GM23338 (cell line): ENCODE results near the gene FBXL17. TPM values are rescaled to one million over a fixed set of nuclear protein-coding genes. Genes with fewer than 3 reads are reported as not detected.

Source experiments
- ATAC-seq: fragments of 200-7000 bp; cut with Tn5 transposase; 3 replicates; pipeline ENCODE4 v1.9.1; 2020
- DNase-seq: peaks from one replicate; pipeline ENCODE4 v3.0.0-alpha.2; 2015; ENCODE audit warnings: low spot score
- H2AFZ ChIP-seq: fragments of 200-600 bp; sonication (generic); 2 replicates; pipeline ENCODE4 v1.8.0; 2016; ENCODE audit warnings: antibody characterized with exemption, mild to moderate bottlenecking, moderate library complexity
- H3F3A ChIP-seq: fragments of 200-600 bp; sonication (generic); replicated peaks from 2 replicates; pipeline ENCODE4 v1.8.0; 2017; ENCODE audit warnings: antibody characterized with exemption, mixed run types, low read depth
- H3K27ac ChIP-seq: fragments of 200-600 bp; sonication (generic); 2 replicates; pipeline ENCODE4 v1.6.1; 2016; ENCODE audit warnings: low read depth
- H3K27me3 ChIP-seq: fragments of 200-600 bp; sonication (generic); 2 replicates; pipeline ENCODE4 v1.8.0; 2016; ENCODE audit warnings: mild to moderate bottlenecking, mixed run types, moderate library complexity; ENCODE audit not compliant: insufficient read depth
- H3K36me3 ChIP-seq: fragments of 200-600 bp; sonication (generic); 2 replicates; pipeline ENCODE4 v1.8.0; 2016; ENCODE audit warnings: mild to moderate bottlenecking; ENCODE audit not compliant: insufficient read depth
- H3K4me1 ChIP-seq: fragments of 200-600 bp; sonication (generic); 2 replicates; pipeline ENCODE4 v1.8.0; 2016; ENCODE audit warnings: mild to moderate bottlenecking, moderate library complexity; ENCODE audit not compliant: insufficient read depth
- H3K4me2 ChIP-seq: fragments of 200-600 bp; sonication (generic); 2 replicates; pipeline ENCODE4 v1.7.1; 2017; ENCODE audit warnings: mixed run types
- H3K4me3 ChIP-seq: fragments of 200-600 bp; sonication (generic); 2 replicates; pipeline ENCODE4 v1.6.1; 2016; ENCODE audit warnings: mixed run types
- H3K79me2 ChIP-seq: fragments of 200-600 bp; sonication (generic); replicated peaks from 2 replicates; pipeline ENCODE4 v1.8.0; 2017; ENCODE audit warnings: mild to moderate bottlenecking; ENCODE audit not compliant: insufficient read depth
- H3K9me2 ChIP-seq: fragments of 200-600 bp; sonication (generic); 2 replicates; pipeline ENCODE4 v1.8.0; 2017; ENCODE audit not compliant: insufficient read depth
- H4K20me1 ChIP-seq: fragments of 200-600 bp; sonication (generic); replicated peaks from 2 replicates; pipeline ENCODE4 v1.8.0; 2017; ENCODE audit warnings: mild to moderate bottlenecking; ENCODE audit not compliant: insufficient read depth
- H3K27ac Mint-ChIP-seq: 2 replicates; pipeline ENCODE4 v1.8.0; 2020; ENCODE audit warnings: inconsistent platforms, mild to moderate bottlenecking, moderate library complexity, mixed read lengths
- H3K27me3 Mint-ChIP-seq: 3 replicates; pipeline ENCODE4 v1.8.0; 2022; ENCODE audit warnings: low read depth, mild to moderate bottlenecking, moderate library complexity, mixed read lengths, inconsistent platforms; ENCODE audit not compliant: insufficient read depth, poor library complexity
- H3K36me3 Mint-ChIP-seq: 3 replicates; pipeline ENCODE4 v1.8.0; 2021; ENCODE audit warnings: low read depth, mild to moderate bottlenecking, inconsistent platforms, moderate library complexity, mixed read lengths
- H3K4me1 Mint-ChIP-seq: 3 replicates; pipeline ENCODE4 v1.8.0; 2020; ENCODE audit warnings: mild to moderate bottlenecking, inconsistent platforms, mixed read lengths
- H3K4me3 Mint-ChIP-seq: 3 replicates; pipeline ENCODE4 v1.8.0; 2021; ENCODE audit warnings: moderate library complexity, mild to moderate bottlenecking, inconsistent platforms, mixed read lengths
- H3K9me3 Mint-ChIP-seq: 3 replicates; pipeline ENCODE4 v1.8.0; 2020; ENCODE audit warnings: moderate library complexity, mild to moderate bottlenecking, inconsistent platforms, mixed read lengths
- CREB1 ChIP-seq: fragments of 250-450 bp; sonication (Bioruptor Pico); IDR thresholded peaks from 2 replicates; pipeline ENCODE4 v1.5.0; 2020; ENCODE audit warnings: low read depth, mild to moderate bottlenecking, moderate library complexity
- EZH2 ChIP-seq: fragments of 200-600 bp; sonication (generic); IDR thresholded peaks from one replicate; pipeline ENCODE4 v1.8.0; 2017; ENCODE audit warnings: antibody characterized with exemption, mild to moderate bottlenecking, low read depth; ENCODE audit not compliant: unreplicated experiment
- EZH2phosphoT487 ChIP-seq: fragments of 200-600 bp; sonication (generic); IDR thresholded peaks from one replicate; pipeline ENCODE4 v1.8.1; 2018; ENCODE audit warnings: antibody characterized with exemption; ENCODE audit not compliant: unreplicated experiment
- JUNB ChIP-seq: IDR thresholded peaks from one replicate; pipeline ENCODE4 v1.6.1; 2016; ENCODE audit warnings: antibody characterized with exemption; ENCODE audit not compliant: unreplicated experiment
- NANOG ChIP-seq: IDR thresholded peaks from 2 replicates; pipeline ENCODE4 v1.6.1; 2016; ENCODE audit warnings: antibody characterized with exemption, borderline replicate concordance
- POLR2AphosphoS5 ChIP-seq: IDR thresholded peaks from 2 replicates; pipeline ENCODE4 v1.6.1; 2016; ENCODE audit warnings: antibody characterized with exemption, low read depth
- STAT1 ChIP-seq: IDR thresholded peaks from one replicate; pipeline ENCODE4 v1.6.1; 2016; ENCODE audit warnings: antibody characterized with exemption; ENCODE audit not compliant: unreplicated experiment
- ZNF331 ChIP-seq: fragments of 250-450 bp; sonication (Bioruptor Pico); IDR thresholded peaks from 2 replicates; pipeline ENCODE4 v1.5.0; 2020; ENCODE audit warnings: low read depth, mild to moderate bottlenecking, moderate library complexity
- polyA plus RNA-seq: library from polyadenylated mRNA; unstranded; fragments of >200 nt; fragmentation: Nextera tagmentation; extraction: Ambion mirVana; gene quantifications from 2 replicates; pipeline ENCODE4 v1.2.1, GENCODE V29; 2016
- total RNA-seq: library from RNA; depleted of rRNA; stranded (reverse); fragments of >200 nt; shearing (Covaris generic); gene quantifications from 2 replicates; pipeline ENCODE4 v1.2.3, GENCODE V29; 2014
- TF ChIP-seq, protein P1 (sequence below), 2 experiments: fragments of 200-600 bp in 1 of 2; sonication (generic) in 1 of 2; conservative IDR thresholded peaks; 2 replicates each; pipeline versions ENCODE4 v1.5.1 to v1.6.1; 2016 to 2017; ENCODE audit warnings: antibody characterized with exemption in 2 of 2, low read depth in 2 of 2, mild to moderate bottlenecking in 2 of 2, moderate library complexity in 1 of 2
- TF ChIP-seq, protein P2 (sequence below): IDR thresholded peaks from one replicate; pipeline ENCODE4 v1.6.1; 2018; ENCODE audit warnings: antibody characterized with exemption; ENCODE audit not compliant: unreplicated experiment
- TF ChIP-seq, protein P3 (sequence below): fragments of 250-450 bp; sonication (Bioruptor Pico); IDR thresholded peaks from 2 replicates; pipeline ENCODE4 v1.5.0; 2020; ENCODE audit warnings: mild to moderate bottlenecking, moderate library complexity

FBXL17 gene
- total and polyA plus RNA-seq, 2 experiments from 2014 or later, result 2.0 to 2.7 TPM

DNA sequence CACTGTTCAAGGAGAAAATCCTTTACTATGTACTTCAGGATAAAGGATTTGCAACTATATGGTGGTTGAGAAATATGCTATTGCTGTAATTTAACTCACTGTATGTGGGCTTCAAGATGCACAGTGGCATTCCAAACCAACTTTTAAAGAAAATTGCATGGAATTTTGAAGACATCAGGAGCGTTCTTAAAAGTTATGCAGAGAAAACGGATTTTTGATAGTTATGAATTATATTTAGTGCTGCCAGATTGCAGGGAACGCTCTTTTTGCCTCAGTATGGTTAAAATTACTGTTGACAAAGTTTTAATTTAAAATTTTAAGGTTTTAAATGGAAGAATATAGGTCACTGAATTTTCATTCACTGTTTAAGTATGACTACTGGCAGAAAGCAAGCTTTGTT, 375.1 kb downstream of the FBXL17 start:
- H3K36me3 Mint-ChIP-seq, result no peaks in the 10 kb centered on the region
- no peaks in the 10 kb centered on the region for H3F3A ChIP-seq

More for the DNA sequence above, 375.1 kb downstream of the FBXL17 start:
- H3K36me3 ChIP-seq, result no peaks in the 10 kb centered on the region
- H3K4me2 ChIP-seq, result no peak overlapping the region
- no peaks in the 10 kb centered on the region; the same call in 2 of the 3 replicates for H3K9me3 Mint-ChIP-seq
- TF ChIP-seq STAT1, result no peak
- no peak for TF ChIP-seq NANOG
- TF ChIP-seq, protein P1, sequence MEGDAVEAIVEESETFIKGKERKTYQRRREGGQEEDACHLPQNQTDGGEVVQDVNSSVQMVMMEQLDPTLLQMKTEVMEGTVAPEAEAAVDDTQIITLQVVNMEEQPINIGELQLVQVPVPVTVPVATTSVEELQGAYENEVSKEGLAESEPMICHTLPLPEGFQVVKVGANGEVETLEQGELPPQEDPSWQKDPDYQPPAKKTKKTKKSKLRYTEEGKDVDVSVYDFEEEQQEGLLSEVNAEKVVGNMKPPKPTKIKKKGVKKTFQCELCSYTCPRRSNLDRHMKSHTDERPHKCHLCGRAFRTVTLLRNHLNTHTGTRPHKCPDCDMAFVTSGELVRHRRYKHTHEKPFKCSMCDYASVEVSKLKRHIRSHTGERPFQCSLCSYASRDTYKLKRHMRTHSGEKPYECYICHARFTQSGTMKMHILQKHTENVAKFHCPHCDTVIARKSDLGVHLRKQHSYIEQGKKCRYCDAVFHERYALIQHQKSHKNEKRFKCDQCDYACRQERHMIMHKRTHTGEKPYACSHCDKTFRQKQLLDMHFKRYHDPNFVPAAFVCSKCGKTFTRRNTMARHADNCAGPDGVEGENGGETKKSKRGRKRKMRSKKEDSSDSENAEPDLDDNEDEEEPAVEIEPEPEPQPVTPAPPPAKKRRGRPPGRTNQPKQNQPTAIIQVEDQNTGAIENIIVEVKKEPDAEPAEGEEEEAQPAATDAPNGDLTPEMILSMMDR (conservative IDR thresholded peaks at IDR 0.05; ENCODE audit: low read depth in 2 of 2), result no peak
- no peak for TF ChIP-seq EZH2
- TF ChIP-seq, protein P2, sequence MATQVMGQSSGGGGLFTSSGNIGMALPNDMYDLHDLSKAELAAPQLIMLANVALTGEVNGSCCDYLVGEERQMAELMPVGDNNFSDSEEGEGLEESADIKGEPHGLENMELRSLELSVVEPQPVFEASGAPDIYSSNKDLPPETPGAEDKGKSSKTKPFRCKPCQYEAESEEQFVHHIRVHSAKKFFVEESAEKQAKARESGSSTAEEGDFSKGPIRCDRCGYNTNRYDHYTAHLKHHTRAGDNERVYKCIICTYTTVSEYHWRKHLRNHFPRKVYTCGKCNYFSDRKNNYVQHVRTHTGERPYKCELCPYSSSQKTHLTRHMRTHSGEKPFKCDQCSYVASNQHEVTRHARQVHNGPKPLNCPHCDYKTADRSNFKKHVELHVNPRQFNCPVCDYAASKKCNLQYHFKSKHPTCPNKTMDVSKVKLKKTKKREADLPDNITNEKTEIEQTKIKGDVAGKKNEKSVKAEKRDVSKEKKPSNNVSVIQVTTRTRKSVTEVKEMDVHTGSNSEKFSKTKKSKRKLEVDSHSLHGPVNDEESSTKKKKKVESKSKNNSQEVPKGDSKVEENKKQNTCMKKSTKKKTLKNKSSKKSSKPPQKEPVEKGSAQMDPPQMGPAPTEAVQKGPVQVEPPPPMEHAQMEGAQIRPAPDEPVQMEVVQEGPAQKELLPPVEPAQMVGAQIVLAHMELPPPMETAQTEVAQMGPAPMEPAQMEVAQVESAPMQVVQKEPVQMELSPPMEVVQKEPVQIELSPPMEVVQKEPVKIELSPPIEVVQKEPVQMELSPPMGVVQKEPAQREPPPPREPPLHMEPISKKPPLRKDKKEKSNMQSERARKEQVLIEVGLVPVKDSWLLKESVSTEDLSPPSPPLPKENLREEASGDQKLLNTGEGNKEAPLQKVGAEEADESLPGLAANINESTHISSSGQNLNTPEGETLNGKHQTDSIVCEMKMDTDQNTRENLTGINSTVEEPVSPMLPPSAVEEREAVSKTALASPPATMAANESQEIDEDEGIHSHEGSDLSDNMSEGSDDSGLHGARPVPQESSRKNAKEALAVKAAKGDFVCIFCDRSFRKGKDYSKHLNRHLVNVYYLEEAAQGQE, result no peak
- no peak for TF ChIP-seq JUNB
- no peak for TF ChIP-seq EZH2phosphoT487
- TF ChIP-seq, protein P3, sequence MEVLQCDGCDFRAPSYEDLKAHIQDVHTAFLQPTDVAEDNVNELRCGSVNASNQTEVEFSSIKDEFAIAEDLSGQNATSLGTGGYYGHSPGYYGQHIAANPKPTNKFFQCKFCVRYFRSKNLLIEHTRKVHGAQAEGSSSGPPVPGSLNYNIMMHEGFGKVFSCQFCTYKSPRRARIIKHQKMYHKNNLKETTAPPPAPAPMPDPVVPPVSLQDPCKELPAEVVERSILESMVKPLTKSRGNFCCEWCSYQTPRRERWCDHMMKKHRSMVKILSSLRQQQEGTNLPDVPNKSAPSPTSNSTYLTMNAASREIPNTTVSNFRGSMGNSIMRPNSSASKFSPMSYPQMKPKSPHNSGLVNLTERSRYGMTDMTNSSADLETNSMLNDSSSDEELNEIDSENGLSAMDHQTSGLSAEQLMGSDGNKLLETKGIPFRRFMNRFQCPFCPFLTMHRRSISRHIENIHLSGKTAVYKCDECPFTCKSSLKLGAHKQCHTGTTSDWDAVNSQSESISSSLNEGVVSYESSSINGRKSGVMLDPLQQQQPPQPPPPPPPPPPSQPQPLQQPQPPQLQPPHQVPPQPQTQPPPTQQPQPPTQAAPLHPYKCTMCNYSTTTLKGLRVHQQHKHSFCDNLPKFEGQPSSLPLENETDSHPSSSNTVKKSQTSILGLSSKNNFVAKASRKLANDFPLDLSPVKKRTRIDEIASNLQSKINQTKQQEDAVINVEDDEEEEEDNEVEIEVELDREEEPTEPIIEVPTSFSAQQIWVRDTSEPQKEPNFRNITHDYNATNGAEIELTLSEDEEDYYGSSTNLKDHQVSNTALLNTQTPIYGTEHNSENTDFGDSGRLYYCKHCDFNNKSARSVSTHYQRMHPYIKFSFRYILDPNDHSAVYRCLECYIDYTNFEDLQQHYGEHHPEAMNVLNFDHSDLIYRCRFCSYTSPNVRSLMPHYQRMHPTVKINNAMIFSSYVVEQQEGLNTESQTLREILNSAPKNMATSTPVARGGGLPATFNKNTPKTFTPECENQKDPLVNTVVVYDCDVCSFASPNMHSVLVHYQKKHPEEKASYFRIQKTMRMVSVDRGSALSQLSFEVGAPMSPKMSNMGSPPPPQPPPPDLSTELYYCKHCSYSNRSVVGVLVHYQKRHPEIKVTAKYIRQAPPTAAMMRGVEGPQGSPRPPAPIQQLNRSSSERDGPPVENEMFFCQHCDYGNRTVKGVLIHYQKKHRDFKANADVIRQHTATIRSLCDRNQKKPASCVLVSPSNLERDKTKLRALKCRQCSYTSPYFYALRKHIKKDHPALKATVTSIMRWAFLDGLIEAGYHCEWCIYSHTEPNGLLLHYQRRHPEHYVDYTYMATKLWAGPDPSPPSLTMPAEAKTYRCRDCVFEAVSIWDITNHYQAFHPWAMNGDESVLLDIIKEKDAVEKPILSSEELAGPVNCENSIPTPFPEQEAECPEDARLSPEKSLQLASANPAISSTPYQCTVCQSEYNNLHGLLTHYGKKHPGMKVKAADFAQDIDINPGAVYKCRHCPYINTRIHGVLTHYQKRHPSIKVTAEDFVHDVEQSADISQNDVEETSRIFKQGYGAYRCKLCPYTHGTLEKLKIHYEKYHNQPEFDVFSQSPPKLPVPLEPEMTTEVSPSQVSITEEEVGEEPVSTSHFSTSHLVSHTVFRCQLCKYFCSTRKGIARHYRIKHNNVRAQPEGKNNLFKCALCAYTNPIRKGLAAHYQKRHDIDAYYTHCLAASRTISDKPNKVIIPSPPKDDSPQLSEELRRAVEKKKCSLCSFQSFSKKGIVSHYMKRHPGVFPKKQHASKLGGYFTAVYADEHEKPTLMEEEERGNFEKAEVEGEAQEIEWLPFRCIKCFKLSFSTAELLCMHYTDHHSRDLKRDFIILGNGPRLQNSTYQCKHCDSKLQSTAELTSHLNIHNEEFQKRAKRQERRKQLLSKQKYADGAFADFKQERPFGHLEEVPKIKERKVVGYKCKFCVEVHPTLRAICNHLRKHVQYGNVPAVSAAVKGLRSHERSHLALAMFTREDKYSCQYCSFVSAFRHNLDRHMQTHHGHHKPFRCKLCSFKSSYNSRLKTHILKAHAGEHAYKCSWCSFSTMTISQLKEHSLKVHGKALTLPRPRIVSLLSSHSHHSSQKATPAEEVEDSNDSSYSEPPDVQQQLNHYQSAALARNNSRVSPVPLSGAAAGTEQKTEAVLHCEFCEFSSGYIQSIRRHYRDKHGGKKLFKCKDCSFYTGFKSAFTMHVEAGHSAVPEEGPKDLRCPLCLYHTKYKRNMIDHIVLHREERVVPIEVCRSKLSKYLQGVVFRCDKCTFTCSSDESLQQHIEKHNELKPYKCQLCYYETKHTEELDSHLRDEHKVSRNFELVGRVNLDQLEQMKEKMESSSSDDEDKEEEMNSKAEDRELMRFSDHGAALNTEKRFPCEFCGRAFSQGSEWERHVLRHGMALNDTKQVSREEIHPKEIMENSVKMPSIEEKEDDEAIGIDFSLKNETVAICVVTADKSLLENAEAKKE (CRISPR knock-in tag), result no peak
- TF ChIP-seq ZNF331 (CRISPR knock-in tag), result no peak
- no peak for TF ChIP-seq POLR2AphosphoS5
- no peak for TF ChIP-seq CREB1 (CRISPR knock-in tag)
- no peaks in the 10 kb centered on the region for H3K27me3 ChIP-seq
- 0 out of 2 replicates have a peak, but pooled peaks cover 2% of the 10 kb centered on the region for H3K4me1 ChIP-seq
- H3K4me3 Mint-ChIP-seq, result no peak overlapping the region
- no peak for DNase-seq
- no peak overlapping the region for H2AFZ ChIP-seq
- H3K27ac ChIP-seq, result no peak overlapping the region
- no peaks in the 10 kb centered on the region for H3K9me2 ChIP-seq
- H3K27ac Mint-ChIP-seq, result no peak overlapping the region
- no peaks in the 10 kb centered on the region for H3K27me3 Mint-ChIP-seq
- no peak for ATAC-seq
- H3K4me3 ChIP-seq, result no peak overlapping the region
- H3K79me2 ChIP-seq, result no peaks in the 10 kb centered on the region
- H4K20me1 ChIP-seq, result no peaks in the 10 kb centered on the region
- H3K4me1 Mint-ChIP-seq, result no peaks in the 10 kb centered on the region
